Motor neuron (in vitro differentiated cells): Measurements from ENCODE around the gene R3HDM2. TPM values are rescaled to one million over a fixed set of nuclear protein-coding genes. Genes with fewer than 3 reads are reported as not detected.

Source experiments
- ATAC-seq, 8 experiments: fragments of 200-7000 bp; cut with Tn5 transposase; replicated peaks in 6 of 8; 2 replicates each; pipeline ENCODE4 v1.8.0; 2021; ENCODE audit warnings: mild to moderate bottlenecking in 8 of 8, moderate library complexity in 8 of 8
- H3K27ac ChIP-seq, 2 donors: fragments of 250-450 bp; sonication (Bioruptor Pico); 2 replicates each; pipeline ENCODE4 v1.9.0; 2021; ENCODE audit warnings: antibody characterized with exemption in 2 of 2, mild to moderate bottlenecking in 2 of 2, moderate library complexity in 1 of 2
- H3K4me1 ChIP-seq, 2 donors: fragments of 250-450 bp; sonication (Bioruptor Pico); replicated peaks in 1 of 2; 2 replicates each; pipeline ENCODE4 v1.6.1; 2021; ENCODE audit warnings: antibody characterized with exemption in 2 of 2, mild to moderate bottlenecking in 2 of 2, moderate library complexity in 1 of 2
- H3K4me3 ChIP-seq, 5 donors: fragments of 250-450 bp; sonication (Bioruptor Pico); 2 replicates each; pipeline ENCODE4 v1.9.0; 2021; ENCODE audit warnings: antibody characterized with exemption in 5 of 5, mild to moderate bottlenecking in 5 of 5, moderate library complexity in 4 of 5
- WGBS, 10 experiments: fragments of 450-650 bp; shearing (Covaris generic); methylation state at CpG; one replicate each; pipeline ENCODE4 v1.0.0; 2022; 5-methylcytosine and 5-hydroxymethylcytosine counted together
- in situ Hi-C, 9 experiments: fragments of 400-800 bp; cut with MboI; loops; one replicate each; pipeline ENCODE4 v1.15.0; 2021; ENCODE audit warnings: low sequenced_read_pairs in 9 of 9, low pct_unique_long_range_greater_than_20kb in 2 of 9; ENCODE audit not compliant: unreplicated experiment in 9 of 9
- total RNA-seq, 8 experiments: library from RNA; unstranded; fragments of 300-600 nt; gene quantifications; 2 replicates each; pipeline versions ENCODE4 v1.2.3 to v1.2.4, GENCODE V29; 2022

R3HDM2 gene
- total RNA-seq, 8 experiments from 2014 or later = 14.7 to 75.2 (median 31.6) TPM

- no peak for ATAC-seq
- 60 to 96% (median 95%) methylated on average over 1 to 4 of the region's 14 CpGs; no CpG with 5 or more reads in 7 of the 10 experiments for WGBS, 10 experiments
Observed at GRCh38 chr12:57254506-57255280, 176.2 kb downstream of the R3HDM2 start.

DNA sequence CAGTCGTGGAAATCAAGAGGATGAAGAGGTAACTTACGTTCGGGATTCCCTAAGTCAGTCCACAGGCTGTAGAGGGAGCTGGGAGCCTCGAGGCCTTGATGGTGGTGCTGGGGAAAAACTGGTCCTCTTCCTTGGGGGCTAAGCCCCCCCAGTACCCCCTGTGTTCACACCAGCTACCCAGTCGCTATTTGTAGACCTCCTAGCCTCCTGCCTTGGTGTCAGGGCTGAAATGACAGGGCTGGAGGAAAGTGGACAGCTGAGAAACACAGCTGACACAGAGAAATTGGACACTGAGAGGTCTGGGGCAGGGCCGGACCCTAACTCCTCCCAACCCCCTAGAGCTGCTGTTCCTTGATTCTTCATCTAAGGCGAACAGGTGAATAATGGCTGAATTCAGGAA is 179.9 kb downstream of the R3HDM2 start, which contains the start of gene STAC3:
STAC3 (minus strand) TSS at position 232 of the 400 bp plus-strand sequence. CDS start 1,551 bp downstream, outside the sequence.
- no peak for ATAC-seq
- Histone ChIP-seq H3K27ac (no peak within 1 kb of the TSS), H3K4me1 (no peaks in the 10 kb centered on the region), H3K4me3 (no peak within 1 kb of the TSS)
- in situ Hi-C loops = no loop called here
- 51 to 100% (median 66%) methylated on average over 1 to 7 of the region's 7 CpGs; no CpG with 5 or more reads in 4 of the 10 experiments for WGBS, 10 experiments

More at GRCh38 chr12:57254506-57255280, 176.2 kb downstream of the R3HDM2 start:
- H3K4me1 ChIP-seq = no peaks in the 10 kb centered on the region
- in situ Hi-C loops = no loop called here
- no peak overlapping the region for H3K4me3 ChIP-seq
- no peak overlapping the region for H3K27ac ChIP-seq

GRCh38 chr12:57250541-57250940 is 180.3 kb downstream of the R3HDM2 start:
- in situ Hi-C loops = no loop called here
- ATAC-seq = no peak
- no peak overlapping the region for H3K27ac ChIP-seq
- WGBS, 10 experiments = 88% methylated on average over 3 of the region's 3 CpGs; no CpG with 5 or more reads in 9 of the 10 experiments
- H3K4me1 ChIP-seq = no peaks in the 10 kb centered on the region
- no peak overlapping the region for H3K4me3 ChIP-seq

DNA sequence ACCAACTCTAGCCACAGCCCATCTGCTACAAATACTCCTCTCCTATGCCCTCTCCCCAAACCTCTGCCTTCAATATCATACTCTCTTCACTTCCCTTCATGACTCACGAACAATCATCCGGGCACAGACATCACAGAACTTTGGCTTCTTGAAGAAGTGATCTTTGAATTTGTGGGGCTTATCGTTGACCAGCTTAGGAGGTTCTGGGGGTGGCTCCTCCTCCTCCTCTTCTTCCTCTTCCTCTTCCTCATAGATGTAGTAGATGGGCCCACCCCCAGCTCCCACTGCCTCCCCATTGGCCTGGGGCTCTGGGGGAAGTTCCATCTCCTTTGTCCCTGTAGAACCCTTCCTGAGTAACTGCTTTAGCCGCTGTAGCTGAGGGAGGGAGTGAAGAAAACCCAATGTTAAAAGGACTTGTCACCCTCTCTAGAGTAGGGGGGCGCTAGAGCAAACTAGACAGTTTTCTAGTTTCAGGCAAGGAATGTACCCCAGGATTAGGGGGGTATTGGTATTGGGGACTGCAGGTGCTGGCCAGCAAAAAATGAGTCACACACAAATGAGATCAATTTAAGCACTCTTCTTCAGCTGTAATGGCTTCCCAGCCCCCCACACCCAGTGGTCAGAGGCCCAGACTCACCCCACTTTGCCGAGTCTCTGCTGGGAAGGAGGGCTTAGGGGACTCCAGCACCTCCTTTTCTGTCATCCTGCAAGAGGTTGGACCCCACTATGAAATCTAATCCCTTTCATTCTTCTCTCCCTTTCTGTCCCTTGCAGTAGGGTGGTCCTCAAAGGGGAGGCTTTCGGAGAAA is 181.7 kb downstream of the R3HDM2 start:
- H3K27ac ChIP-seq = no peak overlapping the region
- WGBS, 10 experiments = 43 to 96% (median 85%) methylated on average over 1 to 7 of the region's 7 CpGs; no CpG with 5 or more reads in 3 of the 10 experiments
- in situ Hi-C loops = loop anchor here in 1 of 9 experiments (25.0 kb wide), 1 partner anchor 213 kb away; the partner anchor contains the start of genes GLI1 and INHBE
- no peak overlapping the region for H3K4me3 ChIP-seq
- ATAC-seq = no peak
- H3K4me1 ChIP-seq = no peaks in the 10 kb centered on the region

GRCh38 chr12:57247041-57247440 is 183.8 kb downstream of the R3HDM2 start:
- WGBS, 10 experiments = 50 to 100% (median 100%) methylated on average over 1 of the region's 1 CpG; no CpG with 5 or more reads in 5 of the 10 experiments
- Histone ChIP-seq H3K27ac (no peak overlapping the region), H3K4me3 (no peak overlapping the region), H3K4me1 (peaks cover 5 to 7% of the 10 kb centered on the region in 2 donors)
- in situ Hi-C loops = loop anchor here in 1 of 9 experiments (25.0 kb wide), 1 partner anchor 215 kb away; the partner anchor contains the start of genes GLI1 and INHBE
- no peak for ATAC-seq

DNA sequence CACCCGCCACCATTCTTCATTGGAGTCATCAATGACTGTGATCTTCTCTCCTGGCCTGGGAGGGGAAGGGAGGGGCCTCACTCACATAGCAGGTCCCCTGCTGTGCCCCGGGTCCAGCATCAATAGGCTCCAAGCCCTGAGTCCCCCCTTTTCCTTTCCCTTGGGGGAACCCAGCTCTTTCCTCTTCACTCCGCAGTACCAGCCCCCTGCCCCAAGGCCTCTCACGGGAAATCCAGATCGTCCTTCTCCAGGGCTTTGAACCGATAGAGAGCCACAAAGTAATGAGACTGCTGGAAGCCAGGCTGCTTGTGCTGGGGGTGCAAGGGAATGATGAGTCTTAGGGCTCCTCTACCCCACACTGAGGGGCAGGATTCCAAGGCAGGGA is 186.5 kb downstream of the R3HDM2 start:
- ATAC-seq = no peak
- no peak overlapping the region for H3K27ac ChIP-seq
- 30 to 80% (median 49%) methylated on average over 1 to 4 of the region's 6 CpGs; no CpG with 5 or more reads in 6 of the 10 experiments for WGBS, 10 experiments
- in situ Hi-C loops = loop anchor here in 1 of 9 experiments (25.0 kb wide), 1 partner anchor 218 kb away; the partner anchor contains the start of genes GLI1 and INHBE
- peaks cover 20 to 23% of the 10 kb centered on the region in 2 donors for H3K4me1 ChIP-seq
- H3K4me3 ChIP-seq = no peak overlapping the region

DNA sequence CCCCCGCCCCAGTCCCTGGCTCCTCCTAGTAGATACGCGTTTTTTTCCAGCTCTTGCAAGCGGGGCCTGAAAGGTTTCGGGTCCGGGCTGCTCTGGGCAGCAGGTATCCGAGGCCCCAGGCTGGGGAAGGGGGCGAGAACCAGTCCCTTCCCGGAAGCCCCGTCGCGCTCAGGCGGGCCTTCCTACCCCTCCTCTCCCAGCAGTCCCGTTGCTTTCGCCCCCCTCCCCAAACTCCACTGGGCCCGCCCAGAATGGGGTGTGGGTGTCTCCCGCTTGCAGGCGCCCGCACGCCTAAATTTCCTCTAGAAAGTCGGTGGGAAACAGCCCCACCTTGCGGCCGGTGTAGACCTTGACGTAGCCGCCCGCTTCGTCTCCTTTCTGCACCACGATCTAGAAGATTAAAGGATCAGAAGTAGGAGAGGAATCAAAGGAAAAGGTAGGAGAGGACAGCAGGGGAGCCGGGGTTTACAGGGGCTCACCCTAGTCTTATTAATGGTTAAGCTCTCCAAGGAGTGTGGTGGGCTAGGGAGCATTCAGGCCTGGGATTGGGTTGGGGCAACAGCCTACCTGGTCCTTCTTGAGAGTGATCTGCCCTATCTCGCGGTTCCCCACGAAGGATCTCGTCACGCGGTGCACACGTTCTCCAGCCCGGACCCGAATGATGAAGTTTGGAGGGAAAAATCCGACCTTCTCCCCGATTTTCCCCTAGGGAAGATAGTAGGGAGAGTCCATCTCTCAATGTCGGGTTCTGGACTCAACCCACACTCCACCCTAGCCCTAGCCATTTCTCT is 187.1 kb downstream of the R3HDM2 start:
- no peak overlapping the region for H3K27ac ChIP-seq
- peak in 3 of 8 experiments; percentile 1 to 16 (median 3) for ATAC-seq
- WGBS, 10 experiments = 4 to 64% (median 8%) methylated on average over 6 to 15 of the region's 41 CpGs; no CpG with 5 or more reads in 5 of the 10 experiments
- peaks cover 22 to 25% of the 10 kb centered on the region in 2 donors for H3K4me1 ChIP-seq
- H3K4me3 ChIP-seq = peak overlapping the region; percentile 36 to 56 (median 42)
- in situ Hi-C loops = loop anchor here in 1 of 9 experiments (25.0 kb wide), 1 partner anchor 219 kb away; the partner anchor contains the start of genes GLI1 and INHBE

DNA sequence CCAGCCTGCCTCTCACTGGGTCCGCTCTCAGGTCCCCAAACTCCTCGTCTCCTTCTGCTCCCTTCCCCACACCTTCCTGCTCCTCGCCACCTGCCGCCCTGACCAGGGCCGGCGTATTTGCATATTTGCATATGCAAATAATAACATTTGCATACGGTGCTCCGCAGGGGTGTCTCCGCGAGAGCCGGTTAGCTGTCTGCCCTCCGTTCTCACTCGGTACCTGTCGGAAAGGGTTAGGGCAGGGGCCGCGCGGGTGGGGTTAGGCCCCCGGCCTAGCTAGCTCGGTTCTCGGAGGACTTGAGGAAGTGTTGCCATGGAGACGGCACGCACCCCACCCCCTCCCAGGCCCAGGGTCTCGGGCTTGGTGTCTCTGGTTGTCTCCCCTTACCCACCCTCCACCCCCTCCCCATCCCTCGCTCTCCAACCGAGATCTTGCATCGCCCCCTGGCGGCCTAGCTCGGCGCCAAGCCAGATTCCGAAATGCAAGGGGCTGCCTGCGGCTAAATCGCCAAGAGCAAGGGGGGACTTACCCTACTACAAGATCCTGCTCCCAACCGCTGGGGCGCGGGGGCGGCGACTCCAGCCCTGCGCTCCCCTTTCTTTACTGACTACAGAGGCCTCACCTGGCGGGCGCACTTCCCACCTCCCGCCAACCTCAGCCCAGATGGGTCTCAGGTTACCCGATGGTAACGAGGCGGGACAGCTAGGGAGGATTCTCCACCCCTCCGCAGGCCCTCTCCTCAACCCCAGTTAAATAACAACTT is 188.0 kb downstream of the R3HDM2 start:
- ATAC-seq = peak; percentile 21 to 70 (median 28)
- WGBS, 10 experiments = 0 to 10% (median 0%) methylated on average over 2 to 11 of the region's 45 CpGs; no CpG with 5 or more reads in 6 of the 10 experiments
- in situ Hi-C loops = loop anchor here in 1 of 9 experiments (25.0 kb wide), 1 partner anchor 219 kb away; the partner anchor contains the start of genes GLI1 and INHBE
- peak overlapping the region; percentile 36 to 56 (median 42) for H3K4me3 ChIP-seq
- H3K4me1 ChIP-seq = peaks cover 31 to 34% of the 10 kb centered on the region in 2 donors
- H3K27ac ChIP-seq = peak overlapping the region; percentile 94 to 100

DNA sequence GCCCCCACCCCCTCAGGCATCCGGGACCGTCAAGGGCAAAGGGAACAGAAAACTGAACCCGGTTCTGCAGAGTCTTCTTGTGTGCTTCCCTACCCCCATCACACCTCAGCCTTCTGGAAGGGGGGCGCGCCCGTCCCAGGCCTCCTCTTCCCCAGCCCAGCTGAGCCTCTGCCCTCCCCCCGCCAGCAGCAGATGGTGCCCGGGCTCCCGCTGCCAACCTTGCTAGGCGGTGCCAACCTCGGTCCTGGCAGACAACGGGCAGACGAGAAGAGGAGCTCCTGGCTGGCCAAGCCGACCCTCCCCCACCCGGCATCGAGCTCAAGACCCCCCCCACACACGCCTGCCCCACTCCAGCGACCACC is 188.5 kb downstream of the R3HDM2 start:
- Histone ChIP-seq H3K4me1 (peaks cover 36 to 39% of the 10 kb centered on the region in 2 donors), H3K27ac (peak overlapping the region; percentile 94 to 100), H3K4me3 (peak overlapping the region; percentile 36 to 56 (median 42))
- in situ Hi-C loops = loop anchor here in 1 of 9 experiments (25.0 kb wide), 1 partner anchor 220 kb away; the partner anchor contains the start of genes GLI1 and INHBE
- ATAC-seq = peak in 1 of 8 experiments; percentile 2
- 33% methylated on average over 3 of the region's 18 CpGs; no CpG with 5 or more reads in 9 of the 10 experiments for WGBS, 10 experiments

DNA sequence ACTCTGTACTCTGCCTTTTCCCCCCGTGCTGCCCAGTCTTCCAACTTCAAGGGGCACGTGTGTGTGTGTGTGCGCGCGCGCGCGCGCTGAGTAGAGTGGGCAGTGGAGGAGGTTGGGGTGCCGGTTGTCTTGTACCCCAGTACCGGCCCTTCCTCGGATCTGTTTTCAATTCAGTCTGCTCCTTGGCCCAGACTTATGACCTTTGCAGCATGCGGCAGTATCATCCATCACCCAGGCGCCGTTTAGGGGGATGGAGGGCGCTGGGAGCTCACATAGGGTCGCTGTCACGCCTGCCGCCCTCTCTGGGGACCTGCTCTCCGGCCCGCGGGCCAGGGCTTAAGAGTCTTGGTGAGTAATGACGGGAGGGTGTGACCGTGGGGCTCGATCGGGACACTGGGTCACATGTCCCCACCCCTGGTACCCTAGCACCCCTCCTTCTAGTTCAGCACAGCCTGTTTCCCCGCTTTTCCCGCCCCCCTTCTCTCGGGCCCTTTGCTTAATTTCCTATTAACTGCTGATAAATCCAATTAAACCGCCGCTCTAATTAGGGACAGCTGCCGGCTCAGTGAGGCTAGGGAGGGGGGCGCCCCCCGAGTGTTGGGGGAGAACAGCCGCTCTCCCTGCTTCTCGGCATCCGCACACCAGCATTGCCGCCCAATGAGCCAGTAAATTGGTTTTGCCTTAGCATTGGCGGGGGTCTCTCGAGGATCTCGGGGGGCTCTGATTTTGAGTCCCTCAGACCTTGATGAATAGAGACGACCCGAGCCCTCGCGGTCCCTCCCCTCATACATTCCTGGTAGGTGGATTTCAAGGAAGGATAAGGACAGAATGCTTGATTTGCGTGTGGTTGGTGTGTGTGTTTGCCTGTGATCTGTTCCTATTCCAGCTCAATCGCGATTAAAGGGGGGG is 189.2 kb downstream of the R3HDM2 start:
- ATAC-seq = peak in 2 of 8 experiments; percentile 3 to 4
- 0 to 40% (median 7%) methylated on average over 2 to 10 of the region's 48 CpGs; no CpG with 5 or more reads in 6 of the 10 experiments for WGBS, 10 experiments
- in situ Hi-C loops = loop anchor here in 1 of 9 experiments (25.0 kb wide), 1 partner anchor 221 kb away; the partner anchor contains the start of genes GLI1 and INHBE
- H3K4me3 ChIP-seq = peak overlapping the region; percentile 36 to 56 (median 42)
- peak overlapping the region; percentile 94 to 100 for H3K27ac ChIP-seq
- H3K4me1 ChIP-seq = peaks cover 43 to 46% of the 10 kb centered on the region in 2 donors
